Keratinocyte (primary cell): ENCODE measurements around the gene RBM8A. TPM values are rescaled to one million over a fixed set of nuclear protein-coding genes. Genes with fewer than 3 reads are reported as not detected.

Experiments
- DNase-seq: peaks from one replicate; pipeline ENCODE4 v3.0.0-alpha.2; 2011; ENCODE audit warnings: low read depth, missing footprints, low spot score
- FAIRE-seq: peaks from 2 replicates; lab custom pipeline; 2011; peaks lifted over from hg19 to GRCh38; lab: Jason Lieb, UNC
- H2AFZ ChIP-seq: 2 replicates; pipeline ENCODE4 v1.6.0; 2012; ENCODE audit warnings: low read length, control low read depth, inconsistent platforms; ENCODE audit not compliant: control insufficient read depth
- H3K27ac ChIP-seq: 2 replicates; pipeline ENCODE4 v1.5.1; 2011; ENCODE audit warnings: low read length; ENCODE audit not compliant: control insufficient read depth, insufficient read depth
- H3K27me3 ChIP-seq: 3 replicates; pipeline ENCODE4 v1.6.0; 2011; ENCODE audit warnings: low read length; ENCODE audit not compliant: control insufficient read depth, insufficient read depth; ENCODE audit errors: extremely low read depth
- H3K36me3 ChIP-seq, 2 experiments: 2 replicates in 1 of 2; 3 replicates in 1 of 2; pipeline ENCODE4 v1.5.1; 2011; ENCODE audit warnings: low read length in 2 of 2, mild to moderate bottlenecking in 1 of 2; ENCODE audit not compliant: control insufficient read depth in 2 of 2, insufficient read depth in 2 of 2; ENCODE audit errors: extremely low read depth in 1 of 2
- H3K4me1 ChIP-seq: 3 replicates; pipeline ENCODE4 v1.5.1; 2011; ENCODE audit warnings: low read length; ENCODE audit not compliant: control insufficient read depth, insufficient read depth; ENCODE audit errors: extremely low read depth
- H3K4me2 ChIP-seq: 3 replicates; pipeline ENCODE4 v1.6.0; 2011; ENCODE audit warnings: low read depth, low read length; ENCODE audit not compliant: control insufficient read depth, insufficient read depth; ENCODE audit errors: extremely low read depth
- H3K4me3 ChIP-seq, 3 experiments: fragments of 200-600 bp in 1 of 3; sonication (generic) in 1 of 3; 2 replicates in 2 of 3; 3 replicates in 1 of 3; pipeline ENCODE4 v1.5.1; 2011 to 2016; ENCODE audit warnings: low read length in 3 of 3, mild to moderate bottlenecking in 3 of 3, control low read depth in 2 of 3, inconsistent platforms in 1 of 3, low read depth in 1 of 3, mixed read lengths in 1 of 3, mixed run types in 1 of 3, moderate library complexity in 1 of 3; ENCODE audit not compliant: control insufficient read depth in 2 of 3, insufficient read depth in 2 of 3; ENCODE audit errors: extremely low read depth in 1 of 3
- H3K79me2 ChIP-seq: 2 replicates; pipeline ENCODE4 v1.6.0; 2012; ENCODE audit warnings: low read length; ENCODE audit not compliant: control insufficient read depth, insufficient read depth
- H3K9ac ChIP-seq: 3 replicates; pipeline ENCODE4 v1.6.0; 2011; ENCODE audit warnings: low read length; ENCODE audit not compliant: control insufficient read depth, insufficient read depth; ENCODE audit errors: extremely low read depth
- H3K9me1 ChIP-seq: 3 replicates; pipeline ENCODE4 v1.6.0; 2011; ENCODE audit warnings: low read length; ENCODE audit not compliant: control insufficient read depth, insufficient read depth; ENCODE audit errors: extremely low read depth
- H3K9me3 ChIP-seq: 2 replicates; pipeline ENCODE4 v1.5.1; 2012; ENCODE audit warnings: low read depth, low read length; ENCODE audit not compliant: control insufficient read depth
- H4K20me1 ChIP-seq: 3 replicates; pipeline ENCODE4 v1.6.0; 2011; ENCODE audit warnings: low read length; ENCODE audit not compliant: control insufficient read depth, insufficient read depth; ENCODE audit errors: extremely low read depth
- EZH2 ChIP-seq: IDR thresholded peaks from one replicate; pipeline ENCODE4 v1.6.1; 2012; ENCODE audit warnings: inconsistent platforms, mild to moderate bottlenecking, low read length, moderate library complexity
- dilution Hi-C: fragments of 300-500 bp; cut with MboI; formaldehyde crosslinking; loops from one replicate; pipeline ENCODE4 v1.7.0; 2020; ENCODE audit warnings: low sequenced_read_pairs; ENCODE audit not compliant: extremely low pct_ligation_motif_present
- polyA plus RNA-seq, 5 experiments: library from polyadenylated mRNA; depleted of rRNA in 3 of 5; stranded (reverse) in 3 of 5; stranded (forward) in 1 of 5; unstranded in 1 of 5; fragments of >200 nt; gene quantifications; 1 replicate in 1 of 5; 2 replicates in 3 of 5; 3 replicates in 1 of 5; pipeline versions ENCODE4 v1.2.1 to v1.2.3, GENCODE V29; 2011 to 2012; ENCODE audit warnings: missing spikeins in 2 of 5, low read depth in 1 of 5, low replicate concordance in 1 of 5
- TF ChIP-seq, protein P1 (sequence below), 3 experiments: IDR thresholded peaks in 1 of 3; conservative IDR thresholded peaks in 1 of 3; optimal IDR thresholded peaks in 1 of 3; 2 replicates in 2 of 3; 3 replicates in 1 of 3; pipeline versions ENCODE3 to v1.5.1; 2011; ENCODE audit warnings: low read length in 3 of 3, mild to moderate bottlenecking in 3 of 3, moderate library complexity in 2 of 3, control low read depth in 1 of 3, inconsistent platforms in 1 of 3; ENCODE audit not compliant: insufficient read depth in 2 of 3; ENCODE audit errors: extremely low read depth in 1 of 3

RBM8A gene
- polyA plus RNA-seq, 1 donor (not counting 4 experiments of a cell fraction or from before 2014, with no cell fraction given), result 209 TPM

DNA sequence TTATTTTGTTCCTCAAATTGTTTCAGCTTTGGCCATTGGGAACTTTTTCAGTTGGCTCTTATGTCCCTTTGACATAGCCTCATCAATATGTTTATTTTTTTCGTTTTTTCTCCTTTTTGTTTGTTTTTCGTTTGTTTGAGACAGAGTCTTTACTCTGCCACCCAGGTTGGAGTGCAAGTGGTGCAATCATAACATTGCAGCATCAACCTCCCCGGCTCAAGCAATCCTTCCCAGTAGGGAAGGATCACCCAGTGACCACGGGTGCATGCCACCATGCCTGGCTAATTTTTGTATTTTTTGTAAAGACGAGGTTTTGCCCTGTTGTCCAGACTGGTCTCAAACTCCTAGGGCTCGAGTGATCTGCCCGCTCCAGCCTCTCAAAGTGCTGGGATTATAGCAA lies 45.3 kb upstream of the RBM8A start:
- dilution Hi-C loops, result no loop called here
- FAIRE-seq, result no peak

DNA sequence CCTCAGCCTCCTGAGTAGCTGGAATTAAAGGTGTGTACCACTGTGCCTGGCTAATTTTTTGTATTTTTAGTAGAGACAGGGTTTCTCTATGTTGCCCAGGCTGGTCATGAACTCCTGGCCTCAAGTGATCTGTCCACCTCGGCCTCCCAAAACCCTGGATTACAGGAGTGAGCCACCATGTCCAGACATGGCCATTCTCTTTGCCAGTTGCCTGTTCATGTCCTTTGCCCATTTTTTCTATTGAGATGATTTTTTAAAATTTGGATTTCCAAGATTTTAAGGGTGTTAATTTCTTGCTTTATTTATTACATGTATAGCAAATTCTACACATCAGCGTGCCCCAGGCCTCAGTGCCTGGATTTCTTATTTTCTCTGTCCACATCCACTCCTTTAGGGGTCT lies 40.0 kb upstream of the RBM8A start:
- dilution Hi-C loops, result no loop called here
- no peak for FAIRE-seq

More for the DNA sequence above, 45.3 kb upstream of the RBM8A start:
- Histone ChIP-seq H3K27me3 (no peaks in the 10 kb centered on the region), H3K4me3 (no peak overlapping the region), H2AFZ (no peak overlapping the region), H3K4me1 (peaks cover 3% of the 10 kb centered on the region), H3K4me2 (no peak overlapping the region), H3K27ac (no peak overlapping the region), H3K9ac (no peak overlapping the region), H3K36me3 (no peaks in the 10 kb centered on the region), H3K79me2 (no peaks in the 10 kb centered on the region), H4K20me1 (no peaks in the 10 kb centered on the region), H3K9me1 (no peaks in the 10 kb centered on the region), H3K9me3 (no peaks in the 10 kb centered on the region)
- TF ChIP-seq, protein P1, sequence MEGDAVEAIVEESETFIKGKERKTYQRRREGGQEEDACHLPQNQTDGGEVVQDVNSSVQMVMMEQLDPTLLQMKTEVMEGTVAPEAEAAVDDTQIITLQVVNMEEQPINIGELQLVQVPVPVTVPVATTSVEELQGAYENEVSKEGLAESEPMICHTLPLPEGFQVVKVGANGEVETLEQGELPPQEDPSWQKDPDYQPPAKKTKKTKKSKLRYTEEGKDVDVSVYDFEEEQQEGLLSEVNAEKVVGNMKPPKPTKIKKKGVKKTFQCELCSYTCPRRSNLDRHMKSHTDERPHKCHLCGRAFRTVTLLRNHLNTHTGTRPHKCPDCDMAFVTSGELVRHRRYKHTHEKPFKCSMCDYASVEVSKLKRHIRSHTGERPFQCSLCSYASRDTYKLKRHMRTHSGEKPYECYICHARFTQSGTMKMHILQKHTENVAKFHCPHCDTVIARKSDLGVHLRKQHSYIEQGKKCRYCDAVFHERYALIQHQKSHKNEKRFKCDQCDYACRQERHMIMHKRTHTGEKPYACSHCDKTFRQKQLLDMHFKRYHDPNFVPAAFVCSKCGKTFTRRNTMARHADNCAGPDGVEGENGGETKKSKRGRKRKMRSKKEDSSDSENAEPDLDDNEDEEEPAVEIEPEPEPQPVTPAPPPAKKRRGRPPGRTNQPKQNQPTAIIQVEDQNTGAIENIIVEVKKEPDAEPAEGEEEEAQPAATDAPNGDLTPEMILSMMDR (optimal IDR thresholded peaks at IDR 0.05 in 1 of 3, IDR thresholded peaks at IDR 0.05 in 1 of 3, conservative IDR thresholded peaks at IDR 0.05 in 1 of 3; ENCODE audit: extremely low read depth in 1 of 3, insufficient read depth in 2 of 3, low read length in 3 of 3), result no peak
- no peak for TF ChIP-seq EZH2
- DNase-seq, result no peak

More for the DNA sequence above, 40.0 kb upstream of the RBM8A start:
- no peaks in the 10 kb centered on the region for H3K27me3 ChIP-seq
- H3K79me2 ChIP-seq, result no peaks in the 10 kb centered on the region
- no peak for TF ChIP-seq EZH2
- TF ChIP-seq, protein P1 (optimal IDR thresholded peaks at IDR 0.05 in 1 of 3, IDR thresholded peaks at IDR 0.05 in 1 of 3, conservative IDR thresholded peaks at IDR 0.05 in 1 of 3; ENCODE audit: extremely low read depth in 1 of 3, insufficient read depth in 2 of 3, low read length in 3 of 3), result no peak
- no peak overlapping the region for H3K4me2 ChIP-seq
- H4K20me1 ChIP-seq, result no peaks in the 10 kb centered on the region
- H3K4me1 ChIP-seq, result peaks cover 18% of the 10 kb centered on the region
- no peak overlapping the region for H3K9ac ChIP-seq
- no peak overlapping the region for H3K27ac ChIP-seq
- no peaks in the 10 kb centered on the region for H3K9me3 ChIP-seq
- H3K36me3 ChIP-seq, result no peaks in the 10 kb centered on the region
- no peak for DNase-seq
- H3K9me1 ChIP-seq, result no peaks in the 10 kb centered on the region
- H3K4me3 ChIP-seq, result no peak overlapping the region
- no peak overlapping the region for H2AFZ ChIP-seq
